ENCODE data around the gene STX17. TPM values are rescaled to one million over a fixed set of nuclear protein-coding genes. Genes with fewer than 3 reads are reported as not detected.

STX17 gene
- total RNA-seq, 1 donor from 2014 or later, result 42.6 TPM

DNA sequence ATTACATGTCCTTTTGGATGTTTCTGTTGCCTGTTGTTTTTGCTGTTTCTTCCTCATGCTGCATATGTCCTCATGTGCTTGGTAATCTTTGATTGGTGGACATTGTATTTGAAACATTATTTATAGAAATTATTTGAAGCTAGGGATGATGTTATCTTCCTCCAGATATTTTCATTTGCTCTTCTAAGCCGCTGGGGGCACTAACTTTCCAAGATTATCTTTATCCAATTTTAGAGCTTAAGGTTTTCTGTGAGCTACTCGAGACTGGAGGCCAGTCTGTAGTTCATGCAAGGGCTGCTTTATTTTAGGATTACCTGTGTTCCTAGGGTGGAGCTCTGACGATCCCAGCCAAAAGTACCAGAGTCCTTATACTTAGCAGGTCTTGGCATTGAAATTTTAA, 40.9 kb downstream of the STX17 start:
- H3K36me3 ChIP-seq, result peaks cover 20% of the 10 kb centered on the region
- H3K4me1 ChIP-seq, result no peaks in the 10 kb centered on the region
- H3K4me3 ChIP-seq, result no peak overlapping the region
- no peak for DNase-seq
- intact Hi-C loops (cut with DNase I), result no loop called here
- no peaks in the 10 kb centered on the region for H3K9me3 ChIP-seq
- TF ChIP-seq, protein P1, sequence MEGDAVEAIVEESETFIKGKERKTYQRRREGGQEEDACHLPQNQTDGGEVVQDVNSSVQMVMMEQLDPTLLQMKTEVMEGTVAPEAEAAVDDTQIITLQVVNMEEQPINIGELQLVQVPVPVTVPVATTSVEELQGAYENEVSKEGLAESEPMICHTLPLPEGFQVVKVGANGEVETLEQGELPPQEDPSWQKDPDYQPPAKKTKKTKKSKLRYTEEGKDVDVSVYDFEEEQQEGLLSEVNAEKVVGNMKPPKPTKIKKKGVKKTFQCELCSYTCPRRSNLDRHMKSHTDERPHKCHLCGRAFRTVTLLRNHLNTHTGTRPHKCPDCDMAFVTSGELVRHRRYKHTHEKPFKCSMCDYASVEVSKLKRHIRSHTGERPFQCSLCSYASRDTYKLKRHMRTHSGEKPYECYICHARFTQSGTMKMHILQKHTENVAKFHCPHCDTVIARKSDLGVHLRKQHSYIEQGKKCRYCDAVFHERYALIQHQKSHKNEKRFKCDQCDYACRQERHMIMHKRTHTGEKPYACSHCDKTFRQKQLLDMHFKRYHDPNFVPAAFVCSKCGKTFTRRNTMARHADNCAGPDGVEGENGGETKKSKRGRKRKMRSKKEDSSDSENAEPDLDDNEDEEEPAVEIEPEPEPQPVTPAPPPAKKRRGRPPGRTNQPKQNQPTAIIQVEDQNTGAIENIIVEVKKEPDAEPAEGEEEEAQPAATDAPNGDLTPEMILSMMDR (IDR thresholded peaks at IDR 0.05), result no peak
- ATAC-seq, result no peak
- no peak overlapping the region for H3K27ac ChIP-seq
- H3K27me3 ChIP-seq, result no peaks in the 10 kb centered on the region

DNA sequence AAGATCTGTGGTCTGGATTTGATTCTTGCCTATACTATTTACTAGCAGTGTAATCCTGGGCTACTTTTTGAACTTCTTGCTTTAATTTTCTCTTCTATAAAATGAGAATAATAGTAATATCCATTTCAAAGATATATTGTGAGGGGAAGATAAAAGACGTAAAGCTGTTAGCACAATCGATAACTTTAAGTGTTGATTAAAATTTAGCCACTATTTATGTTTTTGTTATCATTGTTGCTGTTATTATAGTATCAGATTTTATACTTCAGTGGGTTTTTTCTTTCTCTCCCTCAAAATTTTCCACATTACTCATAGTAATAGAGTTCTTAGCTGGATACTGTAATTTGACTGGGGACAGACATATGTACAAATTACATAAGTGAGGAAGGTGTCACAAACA, 42.0 kb downstream of the STX17 start:
- Histone ChIP-seq H3K27ac (no peak overlapping the region), H3K9me3 (no peaks in the 10 kb centered on the region), H3K27me3 (no peaks in the 10 kb centered on the region), H3K4me1 (no peaks in the 10 kb centered on the region), H3K36me3 (peaks cover 20% of the 10 kb centered on the region), H3K4me3 (no peak overlapping the region)
- DNase-seq (no peak), ATAC-seq (no peak)
- intact Hi-C loops (cut with DNase I), result no loop called here
- TF ChIP-seq, protein P1 (IDR thresholded peaks at IDR 0.05), result no peak

DNA sequence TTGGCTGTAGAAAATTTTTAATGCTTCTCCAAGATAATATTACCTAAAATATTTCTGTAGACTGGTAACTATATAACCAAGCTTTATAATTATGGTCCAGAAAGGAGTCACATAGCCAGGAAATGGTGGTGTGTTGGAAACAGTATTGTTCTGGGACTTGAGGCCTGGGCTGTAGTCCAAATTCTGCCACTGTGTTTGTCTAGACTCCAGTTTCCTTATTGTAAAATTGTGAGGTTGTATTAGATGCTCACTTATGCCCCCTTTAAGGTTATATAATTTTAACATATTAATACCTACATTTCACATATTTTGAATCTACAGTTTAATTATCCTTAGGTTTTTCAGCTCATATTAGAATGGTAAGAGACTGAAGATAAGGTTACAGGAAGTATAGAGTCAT, 42.4 kb downstream of the STX17 start:
- TF ChIP-seq, protein P1 (IDR thresholded peaks at IDR 0.05), result no peak
- no peak for ATAC-seq

DNA sequence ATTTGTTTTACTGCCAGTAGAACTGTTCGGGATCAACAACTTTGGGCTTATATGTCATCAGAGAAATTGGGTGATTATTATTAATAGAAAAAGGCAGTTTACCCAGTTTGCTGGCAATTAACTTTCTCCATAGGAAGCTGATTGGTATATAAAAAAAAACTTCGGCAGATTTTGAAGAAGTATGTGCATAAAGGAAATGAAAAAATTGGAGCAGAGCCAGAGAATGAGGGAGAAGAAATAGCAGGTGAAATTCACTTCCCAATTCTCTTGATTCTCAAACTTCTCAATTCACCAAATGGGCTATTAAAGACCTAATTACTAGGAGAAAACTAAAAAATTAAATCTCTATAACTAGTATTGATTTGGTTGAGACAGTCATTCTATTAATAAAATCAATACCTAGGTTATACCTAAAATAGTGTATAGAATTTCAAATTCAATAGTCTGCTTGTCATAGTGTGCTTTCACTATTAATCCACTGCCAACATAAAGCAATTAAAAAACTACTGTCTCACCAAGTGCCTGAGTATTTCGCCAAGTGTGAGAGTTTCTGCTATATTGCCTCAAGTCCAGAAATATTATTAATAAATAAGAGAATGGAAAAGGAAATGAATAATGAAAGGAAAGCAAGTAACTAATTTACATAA, 47.5 kb downstream of the STX17 start:
- no peak overlapping the region for H3K27ac ChIP-seq
- DNase-seq (no peak), ATAC-seq (no peak)
- no peak overlapping the region for H3K4me3 ChIP-seq
- TF ChIP-seq, protein P1 (IDR thresholded peaks at IDR 0.05), result no peak
- H3K9me3 ChIP-seq, result no peaks in the 10 kb centered on the region
- H3K36me3 ChIP-seq, result peaks cover 12% of the 10 kb centered on the region
- intact Hi-C loops (cut with DNase I), result no loop called here
- no peaks in the 10 kb centered on the region for H3K4me1 ChIP-seq
- no peaks in the 10 kb centered on the region for H3K27me3 ChIP-seq

More for the DNA sequence above, 42.4 kb downstream of the STX17 start:
- intact Hi-C loops (cut with DNase I), result no loop called here
- Histone ChIP-seq H3K27ac (no peak overlapping the region), H3K36me3 (peaks cover 20% of the 10 kb centered on the region), H3K9me3 (no peaks in the 10 kb centered on the region), H3K4me1 (no peaks in the 10 kb centered on the region), H3K4me3 (no peak overlapping the region), H3K27me3 (no peaks in the 10 kb centered on the region)
- no peak for DNase-seq

DNA sequence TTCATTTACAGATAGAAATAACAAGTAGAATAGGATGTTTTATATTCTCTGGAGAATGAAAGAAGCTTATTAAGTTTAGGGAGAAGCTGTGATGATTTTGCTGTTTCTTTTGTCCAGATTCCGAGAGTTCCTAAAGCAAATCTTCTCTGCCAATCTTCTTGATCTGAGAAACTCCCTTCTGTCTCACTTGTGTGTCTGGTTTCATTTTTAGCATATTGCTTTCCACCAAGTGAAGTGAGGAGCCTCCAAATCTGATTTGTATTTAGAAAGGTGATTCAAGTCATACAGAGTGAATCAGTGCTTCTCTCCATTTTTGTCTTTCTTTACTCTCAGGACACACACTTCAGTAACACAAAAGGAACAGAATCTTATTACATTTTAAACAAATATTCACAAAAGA, 48.4 kb downstream of the STX17 start:
- no peaks in the 10 kb centered on the region for H3K9me3 ChIP-seq
- intact Hi-C loops (cut with DNase I), result no loop called here
- TF ChIP-seq, protein P1 (IDR thresholded peaks at IDR 0.05), result no peak
- DNase-seq, result no peak
- ATAC-seq, result no peak
- no peaks in the 10 kb centered on the region for H3K4me1 ChIP-seq
- H3K36me3 ChIP-seq, result peaks cover 16% of the 10 kb centered on the region
- H3K4me3 ChIP-seq, result no peak overlapping the region
- no peak overlapping the region for H3K27ac ChIP-seq
- no peaks in the 10 kb centered on the region for H3K27me3 ChIP-seq

DNA sequence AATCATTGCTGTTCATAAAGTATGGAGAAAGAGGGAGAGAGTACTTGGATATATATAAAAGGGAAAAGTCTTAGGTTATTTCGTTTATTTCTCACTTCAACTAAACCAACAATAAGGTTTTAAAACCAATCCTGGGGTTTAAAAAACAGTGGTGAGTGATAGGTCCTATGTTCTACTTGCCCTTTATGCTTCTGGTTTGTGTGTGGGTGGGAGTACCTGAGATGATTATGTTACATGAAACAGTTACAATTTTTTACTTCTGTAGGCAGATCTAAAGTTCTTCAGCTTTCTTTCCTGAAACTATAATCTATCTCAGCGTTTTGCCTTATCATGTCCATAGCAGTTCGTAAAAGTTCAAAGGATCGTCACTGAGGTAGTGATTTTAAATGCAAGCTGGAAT, 49.2 kb downstream of the STX17 start:
- TF ChIP-seq, protein P1 (IDR thresholded peaks at IDR 0.05), result no peak
- DNase-seq (no peak), ATAC-seq (no peak)
- H3K4me1 ChIP-seq, result no peaks in the 10 kb centered on the region
- H3K27ac ChIP-seq, result no peak overlapping the region
- no peaks in the 10 kb centered on the region for H3K9me3 ChIP-seq
- H3K4me3 ChIP-seq, result no peak overlapping the region
- peaks cover 23% of the 10 kb centered on the region for H3K36me3 ChIP-seq
- intact Hi-C loops (cut with DNase I), result no loop called here
- no peaks in the 10 kb centered on the region for H3K27me3 ChIP-seq

Data from upper lobe of right lung (tissue), 1 donor.